Measurements from ENCODE around the gene DHX8.

DHX8 gene

GRCh38 chr17:43552229-43552837 is 68.6 kb downstream of the DHX8 start:
- Histone ChIP-seq H3K4me2 (ENCODE audit: low read depth, low read length, poor library complexity, severe bottlenecking) (no peak overlapping the region), H3F3A (ENCODE audit: insufficient read depth) (no peaks in the 10 kb centered on the region), H3K27me3 (ENCODE audit: low read length) (no peaks in the 10 kb centered on the region), H2AFZ (ENCODE audit: low read depth, low read length, severe bottlenecking) (no peak overlapping the region), H3K4me3 (ENCODE audit: insufficient read depth, low read length, poor library complexity, severe bottlenecking) (no peak overlapping the region), H3K27ac (ENCODE audit: low read depth, low read length) (no peak overlapping the region), H3K9me3 (ENCODE audit: insufficient read depth, low read length) (no peaks in the 10 kb centered on the region), H3K36me3 (ENCODE audit: low read length) (no peaks in the 10 kb centered on the region), H4K20me1 (ENCODE audit: low read depth, low read length) (no peaks in the 10 kb centered on the region), H3K9ac (ENCODE audit: low read length) (no peak overlapping the region), H3K79me2 (ENCODE audit: insufficient read depth, low read length) (no peaks in the 10 kb centered on the region), H3K9me2 (replicated peaks; ENCODE audit: insufficient read depth, low read length) (no peaks in the 10 kb centered on the region)
- no peak for TF ChIP-seq EZH2phosphoT487 (conservative IDR thresholded peaks at IDR 0.05; ENCODE audit: low read length)
- TF ChIP-seq CTCF (IDR thresholded peaks at IDR 0.05; ENCODE audit: insufficient read depth, low read length, poor library complexity, severe bottlenecking) = no peak

GRCh38 chr17:43553573-43553972 is 69.8 kb downstream of the DHX8 start:
- Histone ChIP-seq H3K4me2 (ENCODE audit: low read depth, low read length, poor library complexity, severe bottlenecking) (no peak overlapping the region), H4K20me1 (ENCODE audit: low read depth, low read length) (no peaks in the 10 kb centered on the region), H3K9me2 (replicated peaks; ENCODE audit: insufficient read depth, low read length) (no peaks in the 10 kb centered on the region), H3F3A (ENCODE audit: insufficient read depth) (no peaks in the 10 kb centered on the region), H3K9ac (ENCODE audit: low read length) (no peak overlapping the region), H3K4me3 (ENCODE audit: insufficient read depth, low read length, poor library complexity, severe bottlenecking) (no peak overlapping the region), H3K27ac (ENCODE audit: low read depth, low read length) (no peak overlapping the region), H2AFZ (ENCODE audit: low read depth, low read length, severe bottlenecking) (no peak overlapping the region), H3K79me2 (ENCODE audit: insufficient read depth, low read length) (no peaks in the 10 kb centered on the region), H3K27me3 (ENCODE audit: low read length) (no peaks in the 10 kb centered on the region), H3K36me3 (ENCODE audit: low read length) (no peaks in the 10 kb centered on the region), H3K9me3 (ENCODE audit: insufficient read depth, low read length) (no peaks in the 10 kb centered on the region)
- no peak for TF ChIP-seq CTCF (IDR thresholded peaks at IDR 0.05; ENCODE audit: insufficient read depth, low read length, poor library complexity, severe bottlenecking)
- TF ChIP-seq EZH2phosphoT487 (conservative IDR thresholded peaks at IDR 0.05; ENCODE audit: low read length) = no peak

- Histone ChIP-seq H3K27ac (ENCODE audit: low read depth, low read length) (no peak overlapping the region), H3K9me2 (replicated peaks; ENCODE audit: insufficient read depth, low read length) (no peaks in the 10 kb centered on the region), H2AFZ (ENCODE audit: low read depth, low read length, severe bottlenecking) (no peak overlapping the region), H3K9me3 (ENCODE audit: insufficient read depth, low read length) (no peaks in the 10 kb centered on the region), H4K20me1 (ENCODE audit: low read depth, low read length) (no peaks in the 10 kb centered on the region), H3K4me3 (ENCODE audit: insufficient read depth, low read length, poor library complexity, severe bottlenecking) (no peak overlapping the region), H3K4me2 (ENCODE audit: low read depth, low read length, poor library complexity, severe bottlenecking) (no peak overlapping the region), H3K79me2 (ENCODE audit: insufficient read depth, low read length) (no peaks in the 10 kb centered on the region), H3K36me3 (ENCODE audit: low read length) (no peaks in the 10 kb centered on the region), H3F3A (ENCODE audit: insufficient read depth) (no peaks in the 10 kb centered on the region), H3K27me3 (ENCODE audit: low read length) (no peaks in the 10 kb centered on the region), H3K9ac (ENCODE audit: low read length) (no peak overlapping the region)
- TF ChIP-seq CTCF (IDR thresholded peaks at IDR 0.05; ENCODE audit: insufficient read depth, low read length, poor library complexity, severe bottlenecking) (no peak), EZH2phosphoT487 (conservative IDR thresholded peaks at IDR 0.05; ENCODE audit: low read length) (no peak)
These were observed 71.1 kb downstream of the DHX8 start for GRCh38 chr17:43554857-43555256.
